Activated CD8-positive, alpha-beta T cell treated with anti-CD3 and anti-CD28 coated beads, Interleukin-2, amount 10 ng/mL, durations not matched to agents 7 days and 5 days (primary cell): ENCODE measurements around the gene INSM1. TPM values are rescaled to one million over a fixed set of nuclear protein-coding genes. Genes with fewer than 3 reads are reported as not detected.

Experiments used
- ATAC-seq: fragments of 150-1000 bp; cut with Tn5 transposase; one replicate; pipeline ENCODE4 v1.10.0; 2021; ENCODE audit warnings: moderate library complexity
- CTCF ChIA-PET: fragments of 350-600 bp; sonication (Branson Sonifier 250); formaldehyde crosslinking; loops from one replicate; lab custom pipeline; 2021; ENCODE audit warnings: antibody characterized with exemption; lab: Charles Lee
- POLR2A ChIA-PET: fragments of 350-600 bp; sonication (Branson Sonifier 250); formaldehyde crosslinking; loops from one replicate; lab custom pipeline; 2021; ENCODE audit warnings: antibody characterized with exemption; lab: Charles Lee
- DNase-seq: peaks from one replicate; pipeline ENCODE4 v3.0.0-alpha.2; 2020
- H3K27ac Mint-ChIP-seq: one replicate; pipeline ENCODE4 v1.8.0; 2021; ENCODE audit warnings: mild to moderate bottlenecking, mixed read lengths
- H3K27me3 Mint-ChIP-seq: one replicate; pipeline ENCODE4 v1.8.0; 2021; ENCODE audit warnings: low read depth, mixed read lengths
- H3K36me3 Mint-ChIP-seq: one replicate; pipeline ENCODE4 v1.8.0; 2021; ENCODE audit warnings: low read depth, mixed read lengths
- H3K4me1 Mint-ChIP-seq: one replicate; pipeline ENCODE4 v1.8.0; 2021; ENCODE audit warnings: low read depth, mixed read lengths
- H3K4me3 Mint-ChIP-seq: one replicate; pipeline ENCODE4 v1.8.0; 2021; ENCODE audit warnings: mild to moderate bottlenecking, mixed read lengths
- H3K9me3 Mint-ChIP-seq: one replicate; pipeline ENCODE4 v1.8.0; 2022; ENCODE audit warnings: mixed read lengths; ENCODE audit not compliant: insufficient read depth
- total RNA-seq, 2 experiments: library from RNA; stranded (reverse); gene quantifications; one replicate each; pipeline ENCODE4 v1.2.3, GENCODE V29; 2021

The INSM1 gene
- total RNA-seq, 2 experiments from 2014 or later, result not detected

DNA sequence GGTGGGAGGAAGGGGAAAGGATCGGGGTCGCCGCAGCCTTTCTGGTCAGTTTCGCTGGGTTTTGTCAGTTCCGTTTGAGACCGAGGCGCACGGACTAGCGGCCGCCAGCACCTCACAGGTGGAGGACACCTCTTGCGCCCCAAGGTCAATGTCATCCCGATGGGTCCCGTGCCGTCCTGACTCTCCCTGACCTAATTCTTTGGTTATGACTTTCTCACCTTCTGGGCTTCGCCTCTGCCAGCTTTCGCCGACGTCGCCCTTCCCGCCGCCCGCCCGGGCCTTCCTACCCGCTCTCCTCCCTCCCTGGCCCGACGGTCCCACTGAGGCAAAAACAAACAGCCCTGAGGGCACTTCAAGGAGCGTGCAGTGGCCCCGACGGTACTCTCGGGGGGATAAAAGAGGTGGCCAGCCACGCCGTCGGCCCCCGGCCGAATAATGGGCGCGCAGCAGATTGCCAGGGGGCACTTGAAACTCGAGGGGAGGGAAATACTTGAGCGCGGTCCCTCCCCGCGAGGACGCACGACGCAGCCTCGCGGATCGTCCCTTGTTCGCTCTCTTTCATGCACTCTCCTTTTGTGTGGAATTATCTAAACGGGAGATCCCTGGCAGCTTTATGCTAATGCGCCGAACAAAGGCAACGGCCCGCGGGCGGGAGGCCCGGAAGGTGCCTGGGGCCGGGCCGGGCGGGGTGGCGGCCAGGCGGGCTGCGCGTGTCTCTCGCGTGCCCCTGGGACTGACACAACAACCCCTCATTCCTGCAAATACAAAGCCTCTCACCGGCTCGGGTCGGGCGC lies 3.9 kb upstream of the INSM1 start:
- no peak overlapping the region for H3K27ac Mint-ChIP-seq

DNA sequence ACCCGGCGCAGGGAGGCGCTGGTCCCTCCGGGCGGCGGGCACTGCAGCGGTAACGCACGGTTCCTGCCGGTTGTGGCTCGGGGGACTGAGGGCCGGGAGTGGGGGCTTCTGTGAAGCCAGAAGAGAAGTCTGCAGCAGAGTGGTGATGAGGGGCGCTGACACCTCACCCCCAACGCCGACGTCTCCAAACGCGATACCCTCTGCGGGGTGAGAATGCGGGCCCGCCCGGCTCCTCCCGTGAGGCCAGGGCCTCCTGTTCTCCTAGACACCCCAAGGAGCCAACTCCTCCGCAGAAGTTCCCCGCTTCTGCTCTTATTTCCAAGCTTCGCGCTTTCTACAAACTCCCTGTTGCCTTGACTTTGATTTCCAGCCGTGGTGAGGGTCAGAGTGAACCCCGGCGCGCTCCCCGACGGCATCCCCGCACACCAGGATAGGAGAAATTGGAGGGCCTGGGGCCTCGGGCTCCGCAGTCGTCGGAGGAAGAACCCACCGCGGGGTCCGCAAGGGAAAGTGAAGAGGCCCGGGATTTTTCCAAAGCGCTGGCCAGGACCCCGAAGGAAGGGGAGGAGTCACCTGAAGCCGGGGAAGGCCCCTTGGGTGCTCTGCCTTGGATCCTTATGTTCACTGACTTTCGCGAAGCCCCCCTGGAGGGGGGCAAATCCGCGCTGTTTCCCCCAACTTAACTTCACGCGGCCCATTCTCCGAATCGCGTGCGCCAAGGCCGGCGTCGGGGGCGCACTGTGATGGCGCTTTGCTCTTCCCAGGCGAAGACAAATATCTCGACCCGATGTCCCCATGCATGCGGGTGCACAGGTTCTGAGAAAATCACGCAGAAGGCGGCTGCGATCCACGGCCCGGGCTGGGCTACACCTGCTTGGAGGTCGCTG lies 3.1 kb upstream of the INSM1 start:
- no peaks in the 10 kb centered on the region for H3K9me3 Mint-ChIP-seq
- DNase-seq (no peak), ATAC-seq (no peak)
- peaks cover 70% of the 10 kb centered on the region for H3K27me3 Mint-ChIP-seq
- CTCF ChIA-PET, result no interaction called here
- H3K27ac Mint-ChIP-seq, result no peak overlapping the region
- no peak overlapping the region for H3K4me3 Mint-ChIP-seq
- POLR2A ChIA-PET, result no interaction called here
- H3K4me1 Mint-ChIP-seq, result peaks cover 18% of the 10 kb centered on the region
- H3K36me3 Mint-ChIP-seq, result peaks cover under 1% of the 10 kb centered on the region

More for the DNA sequence above, 3.9 kb upstream of the INSM1 start:
- DNase-seq (no peak), ATAC-seq (no peak)
- Mint-ChIP-seq H3K4me1 (peaks cover 17% of the 10 kb centered on the region), H3K27me3 (peaks cover 69% of the 10 kb centered on the region), H3K4me3 (no peak overlapping the region), H3K36me3 (no peaks in the 10 kb centered on the region), H3K9me3 (no peaks in the 10 kb centered on the region)
- ChIA-PET CTCF (no interaction called here), POLR2A (no interaction called here)

DNA sequence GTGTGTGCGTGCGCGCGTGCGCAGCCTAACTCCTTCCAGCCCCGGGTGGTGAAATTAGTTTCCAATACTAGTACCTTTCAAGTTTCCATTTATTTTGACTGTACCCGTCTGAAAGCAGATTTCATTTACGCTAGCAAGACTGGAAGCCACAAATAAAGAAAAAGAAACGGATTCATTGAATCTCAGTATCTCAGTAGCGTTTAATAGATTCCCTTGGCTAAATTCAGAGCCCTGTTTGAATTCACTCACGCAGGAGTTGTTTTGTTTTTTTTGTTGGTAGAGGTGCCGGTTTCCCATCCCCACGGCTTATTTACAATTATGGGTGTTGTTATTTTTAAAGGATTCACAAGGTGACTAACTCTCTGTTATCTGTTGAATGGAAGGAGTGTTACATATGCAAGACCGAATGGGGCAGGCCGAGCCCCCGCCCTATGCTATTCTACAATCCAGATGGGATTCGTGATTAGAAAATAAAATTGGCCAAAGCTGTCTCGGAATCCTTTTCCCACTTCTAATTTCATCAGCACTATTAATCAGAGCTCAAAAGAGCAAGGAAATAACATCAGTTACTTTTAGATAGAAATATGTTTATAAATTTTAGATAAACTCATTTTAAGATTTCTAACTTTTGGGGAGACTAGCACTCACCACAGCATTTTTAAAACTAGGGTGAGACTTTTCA lies 2.3 kb upstream of the INSM1 start:
- Mint-ChIP-seq H3K27me3 (peaks cover 72% of the 10 kb centered on the region), H3K36me3 (peaks cover 3% of the 10 kb centered on the region), H3K4me1 (peaks cover 15% of the 10 kb centered on the region), H3K9me3 (no peaks in the 10 kb centered on the region), H3K4me3 (no peak overlapping the region), H3K27ac (no peak overlapping the region)
- no peak for DNase-seq
- ATAC-seq, result no peak
- ChIA-PET POLR2A (no interaction called here), CTCF (no interaction called here)

DNA sequence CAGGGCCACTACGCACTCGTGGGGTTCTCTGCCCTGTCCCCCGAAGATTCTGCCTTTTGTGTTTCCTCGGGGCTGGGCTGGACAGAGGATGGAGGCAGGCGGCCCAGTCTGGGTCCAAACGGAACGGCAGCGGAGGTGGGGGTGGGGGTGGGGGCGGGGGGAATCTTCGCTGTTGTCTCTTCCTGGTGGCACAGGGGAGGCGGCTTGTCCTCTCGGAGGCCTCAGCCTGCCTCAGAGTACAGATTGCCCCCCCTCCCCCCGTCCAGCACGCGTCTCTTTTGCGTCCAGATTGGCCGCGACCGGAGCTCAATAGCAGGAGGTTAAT lies 1.4 kb upstream of the INSM1 start:
- no peak overlapping the region for H3K27ac Mint-ChIP-seq
- ATAC-seq (no peak), DNase-seq (no peak)
- ChIA-PET POLR2A (no interaction called here), CTCF (no interaction called here)
- H3K4me3 Mint-ChIP-seq, result no peak overlapping the region
- no peaks in the 10 kb centered on the region for H3K9me3 Mint-ChIP-seq
- H3K27me3 Mint-ChIP-seq, result peaks cover 70% of the 10 kb centered on the region
- H3K36me3 Mint-ChIP-seq, result peaks cover 3% of the 10 kb centered on the region
- H3K4me1 Mint-ChIP-seq, result peaks cover 13% of the 10 kb centered on the region

DNA sequence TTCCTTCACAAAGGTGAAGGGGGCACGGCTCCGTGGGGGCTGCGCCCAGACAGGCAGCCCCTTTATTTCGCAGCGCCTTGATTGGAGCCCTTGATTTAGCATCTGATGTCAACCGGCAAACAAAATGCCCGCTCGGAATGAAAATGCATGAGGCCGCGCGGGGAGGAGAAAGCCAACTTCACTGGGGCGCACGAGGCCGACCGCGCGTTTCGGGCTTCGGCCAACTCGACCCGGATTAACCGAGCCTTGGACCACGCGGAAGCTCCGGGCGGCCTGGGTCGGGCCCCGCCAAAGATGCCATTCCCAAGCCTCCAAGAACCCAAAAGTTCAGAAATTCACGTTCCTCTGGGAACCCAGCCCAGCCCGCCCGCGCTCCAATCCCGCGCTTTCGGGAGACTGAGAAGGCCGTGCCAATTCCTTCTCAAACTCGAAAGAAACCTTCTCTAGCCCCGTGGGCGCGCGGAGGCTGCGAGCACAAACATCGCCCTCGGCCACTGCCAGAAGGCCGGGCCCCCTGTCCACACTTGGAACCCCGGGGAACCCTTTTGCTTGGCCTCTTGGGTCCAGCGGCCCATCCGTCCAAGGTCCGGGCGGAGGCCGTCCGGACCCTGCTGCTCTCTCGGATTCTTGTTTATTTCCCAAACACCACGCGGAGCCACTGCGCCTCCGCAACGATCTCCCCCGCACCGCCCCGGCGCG lies 879 bp upstream of the INSM1 start:
- DNase-seq, result no peak

DNA sequence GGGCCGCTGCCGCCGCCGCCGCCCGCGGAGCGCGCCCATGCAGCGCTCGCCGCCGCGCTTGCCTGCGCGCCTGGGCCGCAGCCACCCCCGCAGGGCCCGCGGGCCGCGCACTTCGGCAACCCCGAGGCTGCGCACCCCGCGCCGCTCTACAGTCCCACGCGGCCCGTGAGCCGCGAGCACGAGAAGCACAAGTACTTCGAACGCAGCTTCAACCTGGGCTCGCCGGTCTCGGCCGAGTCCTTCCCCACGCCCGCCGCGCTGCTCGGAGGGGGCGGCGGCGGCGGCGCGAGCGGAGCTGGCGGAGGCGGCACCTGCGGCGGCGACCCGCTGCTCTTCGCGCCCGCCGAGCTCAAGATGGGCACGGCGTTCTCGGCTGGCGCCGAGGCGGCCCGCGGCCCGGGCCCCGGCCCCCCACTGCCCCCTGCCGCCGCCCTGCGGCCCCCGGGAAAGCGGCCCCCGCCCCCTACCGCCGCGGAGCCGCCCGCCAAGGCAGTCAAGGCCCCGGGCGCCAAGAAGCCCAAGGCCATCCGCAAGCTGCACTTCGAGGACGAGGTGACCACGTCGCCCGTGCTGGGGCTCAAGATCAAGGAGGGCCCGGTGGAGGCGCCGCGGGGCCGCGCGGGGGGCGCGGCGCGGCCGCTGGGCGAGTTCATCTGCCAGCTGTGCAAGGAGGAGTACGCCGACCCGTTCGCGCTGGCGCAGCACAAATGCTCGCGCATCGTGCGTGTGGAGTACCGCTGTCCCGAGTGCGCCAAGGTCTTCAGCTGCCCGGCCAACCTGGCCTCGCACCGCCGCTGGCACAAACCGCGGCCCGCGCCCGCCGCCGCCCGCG lies 730 bp downstream of the INSM1 start:
- Mint-ChIP-seq H3K27me3 (peaks cover 69% of the 10 kb centered on the region), H3K4me1 (peaks cover 13% of the 10 kb centered on the region), H3K9me3 (no peaks in the 10 kb centered on the region), H3K36me3 (peaks cover 3% of the 10 kb centered on the region), H3K27ac (no peak overlapping the region), H3K4me3 (no peak overlapping the region)
- DNase-seq (no peak), ATAC-seq (peak; percentile 38)
- ChIA-PET POLR2A (no interaction called here), CTCF (interaction anchor here (1.3 kb wide), 1 partner anchor 285 kb away, joined by 3 read pairs; no protein-coding TSS in a partner anchor)

More for the DNA sequence above, 879 bp upstream of the INSM1 start:
- peaks cover 3% of the 10 kb centered on the region for H3K36me3 Mint-ChIP-seq
- peaks cover 70% of the 10 kb centered on the region for H3K27me3 Mint-ChIP-seq
- peak overlapping the region; percentile 54 for H3K4me3 Mint-ChIP-seq
- ChIA-PET CTCF (no interaction called here), POLR2A (no interaction called here)
- no peak overlapping the region for H3K27ac Mint-ChIP-seq
- peaks cover 13% of the 10 kb centered on the region for H3K4me1 Mint-ChIP-seq
- no peak for ATAC-seq
- H3K9me3 Mint-ChIP-seq, result no peaks in the 10 kb centered on the region

DNA sequence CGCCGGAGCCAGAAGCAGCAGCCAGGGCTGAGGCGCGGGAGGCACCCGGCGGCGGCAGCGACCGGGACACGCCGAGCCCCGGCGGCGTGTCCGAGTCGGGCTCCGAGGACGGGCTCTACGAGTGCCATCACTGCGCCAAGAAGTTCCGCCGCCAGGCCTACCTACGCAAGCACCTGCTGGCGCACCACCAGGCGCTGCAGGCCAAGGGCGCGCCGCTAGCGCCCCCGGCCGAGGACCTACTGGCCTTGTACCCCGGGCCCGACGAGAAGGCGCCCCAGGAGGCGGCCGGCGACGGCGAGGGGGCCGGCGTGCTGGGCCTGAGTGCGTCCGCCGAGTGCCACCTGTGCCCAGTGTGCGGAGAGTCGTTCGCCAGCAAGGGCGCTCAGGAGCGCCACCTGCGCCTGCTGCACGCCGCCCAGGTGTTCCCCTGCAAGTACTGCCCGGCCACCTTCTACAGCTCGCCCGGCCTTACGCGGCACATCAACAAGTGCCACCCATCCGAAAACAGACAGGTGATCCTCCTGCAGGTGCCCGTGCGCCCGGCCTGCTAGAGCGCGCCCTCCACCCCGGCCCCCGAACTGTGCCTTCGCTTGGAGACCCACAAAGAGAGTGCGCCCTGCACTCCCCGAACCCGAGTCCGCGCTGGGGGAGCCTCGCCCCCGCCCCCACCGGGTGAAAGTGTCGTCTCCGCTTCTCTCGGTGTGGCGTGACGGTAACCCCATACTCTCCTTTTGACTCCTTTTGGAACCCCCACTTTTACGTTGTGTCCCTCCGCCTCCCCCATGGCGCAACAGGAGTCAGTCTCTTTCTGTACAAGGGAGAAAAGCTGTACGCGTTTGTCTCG lies 1.6 kb downstream of the INSM1 start:
- DNase-seq, result no peak
- no peaks in the 10 kb centered on the region for H3K9me3 Mint-ChIP-seq
- CTCF ChIA-PET, result interaction anchor here (1.3 kb wide), 1 partner anchor 286 kb away, joined by 3 read pairs; no protein-coding TSS in a partner anchor
- H3K27ac Mint-ChIP-seq, result peak overlapping the region; percentile 65
- H3K4me1 Mint-ChIP-seq, result peaks cover 9% of the 10 kb centered on the region
- POLR2A ChIA-PET, result no interaction called here
- H3K4me3 Mint-ChIP-seq, result peak overlapping the region; percentile 48
- ATAC-seq, result no peak
- H3K27me3 Mint-ChIP-seq, result peaks cover 66% of the 10 kb centered on the region
- peaks cover 3% of the 10 kb centered on the region for H3K36me3 Mint-ChIP-seq

DNA sequence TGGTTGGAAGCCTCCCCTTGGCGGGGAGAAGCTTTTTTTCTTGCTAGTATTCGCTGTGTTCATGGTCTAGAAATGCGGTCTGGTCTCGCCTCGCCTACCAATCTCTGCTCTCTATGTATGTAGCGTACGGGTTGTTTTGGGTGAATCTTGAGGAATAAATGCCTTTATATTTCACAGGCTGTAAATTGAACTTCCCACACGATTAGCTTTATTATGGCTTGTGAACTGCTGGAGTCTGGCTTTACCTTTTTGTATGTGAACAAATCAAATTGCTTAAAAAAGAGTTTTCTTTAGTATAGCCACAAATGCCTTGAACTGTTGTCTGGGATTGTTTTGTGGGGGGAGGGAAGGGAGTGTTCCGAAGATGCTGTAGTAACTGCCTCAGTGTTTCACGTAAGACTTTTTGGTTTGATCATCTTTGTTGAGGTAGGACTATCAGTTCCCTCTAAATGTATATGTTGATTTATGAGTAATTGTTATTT lies 2.2 kb downstream of the INSM1 start:
- peaks cover 69% of the 10 kb centered on the region for H3K27me3 Mint-ChIP-seq
- ChIA-PET POLR2A (no interaction called here), CTCF (interaction anchor here (1.0 kb wide), 1 partner anchor 224 kb away, joined by 4 read pairs; no protein-coding TSS in a partner anchor)
- peaks cover 9% of the 10 kb centered on the region for H3K4me1 Mint-ChIP-seq
- ATAC-seq (no peak), DNase-seq (no peak)
- peak overlapping the region; percentile 65 for H3K27ac Mint-ChIP-seq
- H3K36me3 Mint-ChIP-seq, result peaks cover 3% of the 10 kb centered on the region
- H3K4me3 Mint-ChIP-seq, result peak overlapping the region; percentile 48
- no peaks in the 10 kb centered on the region for H3K9me3 Mint-ChIP-seq

DNA sequence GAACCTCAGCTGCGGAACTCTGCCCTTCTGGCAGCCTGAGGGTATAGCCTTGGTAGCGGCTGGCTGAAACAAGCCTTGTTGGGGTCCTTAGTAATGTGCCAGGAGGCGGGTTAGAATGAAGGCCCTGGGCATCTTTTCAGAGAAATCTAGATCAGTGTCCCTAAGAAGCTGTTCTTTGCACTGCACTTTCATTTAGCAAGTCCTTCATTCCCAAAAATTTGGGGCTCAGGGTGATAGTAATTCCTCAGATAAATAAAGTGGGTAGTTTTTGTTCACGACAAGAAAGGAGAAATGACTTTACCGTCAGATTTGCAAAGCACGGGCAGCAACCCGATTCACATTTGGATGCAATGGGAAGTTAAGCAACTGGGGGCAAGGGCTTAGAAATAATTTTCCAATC lies 3.2 kb downstream of the INSM1 start:
- Mint-ChIP-seq H3K27me3 (peaks cover 71% of the 10 kb centered on the region), H3K9me3 (no peaks in the 10 kb centered on the region), H3K27ac (no peak overlapping the region), H3K4me1 (peaks cover 6% of the 10 kb centered on the region), H3K36me3 (peaks cover 3% of the 10 kb centered on the region), H3K4me3 (no peak overlapping the region)
- CTCF ChIA-PET, result interaction anchor here (1.0 kb wide), 1 partner anchor 223 kb away, joined by 4 read pairs; no protein-coding TSS in a partner anchor
- ATAC-seq (no peak), DNase-seq (no peak)
- POLR2A ChIA-PET, result no interaction called here

DNA sequence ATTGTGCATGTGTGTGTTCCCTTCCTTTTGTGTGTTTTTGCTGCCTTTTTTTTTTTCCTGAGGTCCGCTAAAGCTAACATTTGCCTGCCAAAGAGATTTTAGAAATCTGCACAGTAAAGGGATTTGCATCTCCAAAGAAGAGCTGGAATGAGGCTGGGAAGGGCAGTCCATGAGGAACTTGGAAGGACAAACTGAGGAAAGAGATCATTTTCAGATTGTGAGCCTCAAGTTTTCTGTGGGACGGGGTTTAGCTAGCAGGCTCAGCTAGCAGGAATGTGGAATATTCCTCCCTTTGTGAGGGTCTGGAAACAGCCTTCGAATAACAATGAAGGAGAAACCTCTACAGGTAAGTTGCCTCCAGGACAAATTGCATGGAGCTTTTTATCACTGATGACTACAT lies 3.8 kb downstream of the INSM1 start:
- Mint-ChIP-seq H3K9me3 (no peaks in the 10 kb centered on the region), H3K27me3 (peaks cover 69% of the 10 kb centered on the region), H3K36me3 (peaks cover 3% of the 10 kb centered on the region), H3K4me3 (no peak overlapping the region), H3K27ac (no peak overlapping the region), H3K4me1 (peaks cover 6% of the 10 kb centered on the region)
- ChIA-PET POLR2A (no interaction called here), CTCF (no interaction called here)
- no peak for ATAC-seq
- DNase-seq, result no peak
